NT2/D1 (cell line): ENCODE results near the gene CREBL2.
"Not testable (repeated sequence)": the region's sequence is repeated elsewhere in the genome, so short reads cannot be mapped to it uniquely, and the experiment has no call there.

ENCODE experiments used
- DNase-seq: peaks from one replicate; pipeline ENCODE4 v3.0.0-alpha.2; 2011; ENCODE audit warnings: low read depth, low spot score
- H3K27me3 ChIP-seq: 2 replicates; pipeline ENCODE4 v1.6.0; 2011; ENCODE audit warnings: mild to moderate bottlenecking; ENCODE audit not compliant: insufficient read length, insufficient read depth
- H3K36me3 ChIP-seq: 2 replicates; pipeline ENCODE4 v1.6.1; 2011; ENCODE audit warnings: mild to moderate bottlenecking, low read length, mixed read lengths; ENCODE audit not compliant: insufficient read depth, insufficient read length
- H3K4me1 ChIP-seq: 2 replicates; pipeline ENCODE4 v1.5.1; 2011; ENCODE audit not compliant: insufficient read depth, insufficient read length
- H3K4me3 ChIP-seq: 2 replicates; pipeline ENCODE4 v1.5.1; 2011; ENCODE audit warnings: low read depth; ENCODE audit not compliant: insufficient read length
- H3K9ac ChIP-seq: 2 replicates; pipeline ENCODE4 v1.6.0; 2011; ENCODE audit warnings: low read depth; ENCODE audit not compliant: insufficient read length
- H3K9me3 ChIP-seq: 2 replicates; pipeline ENCODE4 v1.5.1; 2011; ENCODE audit warnings: mild to moderate bottlenecking, low read length; ENCODE audit not compliant: insufficient read depth
- SUZ12 ChIP-seq: IDR thresholded peaks from 2 replicates; pipeline ENCODE4 v1.6.1; 2011; ENCODE audit not compliant: insufficient read length, insufficient read depth; ENCODE audit errors: extremely low read depth
- YY1 ChIP-seq: IDR thresholded peaks from 2 replicates; pipeline ENCODE4 v1.6.1; 2011; ENCODE audit not compliant: insufficient read length, insufficient read depth
- ZNF274 ChIP-seq: IDR thresholded peaks from 2 replicates; pipeline ENCODE4 v1.6.1; 2011; ENCODE audit warnings: mild to moderate bottlenecking, low read depth, low read length

The CREBL2 gene

DNA sequence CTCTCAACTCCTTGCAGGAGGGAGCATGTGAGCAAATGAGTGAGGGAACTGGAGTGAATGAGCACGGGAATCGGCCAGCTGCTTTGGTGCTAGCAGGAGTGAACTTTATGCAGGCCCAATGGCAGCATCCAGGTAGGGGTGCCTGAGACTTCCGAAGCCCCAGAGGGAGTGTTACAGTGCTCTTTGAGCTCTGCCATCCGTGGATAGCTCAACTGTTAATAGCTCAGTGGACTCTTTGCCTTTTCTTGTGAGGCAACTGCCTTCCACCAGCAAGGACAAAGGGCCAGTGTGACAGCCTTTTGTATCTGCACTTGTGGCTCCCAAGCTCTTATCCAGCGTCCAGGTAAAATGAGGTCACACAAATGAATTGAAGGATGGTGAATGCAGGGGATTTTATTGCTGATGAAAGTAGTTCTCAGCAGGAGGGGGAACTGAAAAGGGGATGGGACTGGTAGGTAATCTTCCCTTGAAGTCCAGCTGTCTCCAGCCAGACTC, 12.9 kb downstream of the CREBL2 start:
- H3K9ac ChIP-seq: no peak overlapping the region
- DNase-seq: no peak
- TF ChIP-seq ZNF274: no peak
- no peak for TF ChIP-seq SUZ12
- TF ChIP-seq YY1: no peak
- no peaks in the 10 kb centered on the region for H3K36me3 ChIP-seq
- H3K9me3 ChIP-seq: peaks cover 12% of the 10 kb centered on the region
- no peaks in the 10 kb centered on the region for H3K27me3 ChIP-seq
- H3K4me1 ChIP-seq: no peaks in the 10 kb centered on the region
- no peak overlapping the region for H3K4me3 ChIP-seq

DNA sequence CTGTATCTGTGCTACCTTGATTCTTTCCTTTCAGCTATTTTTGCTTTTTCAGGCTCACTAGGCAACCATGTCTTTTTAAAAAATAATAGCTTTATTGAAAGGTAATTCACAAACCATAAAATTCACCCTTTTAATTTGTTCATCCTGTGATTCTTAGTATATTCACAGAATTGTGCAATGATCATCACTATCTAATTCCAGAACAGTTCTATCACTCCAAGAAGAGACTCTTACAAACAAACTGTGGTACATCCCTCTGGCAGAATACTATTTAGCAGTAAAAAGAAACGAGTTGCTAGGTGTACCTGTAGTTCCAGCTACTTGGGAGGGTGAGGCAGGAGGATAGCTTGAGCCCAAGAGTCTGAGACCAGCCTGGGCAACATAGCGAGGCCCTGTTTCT, 14.8 kb downstream of the CREBL2 start:
- H3K4me3 ChIP-seq: no peak overlapping the region
- TF ChIP-seq SUZ12 (no peak), ZNF274 (no peak), YY1 (no peak)
- H3K27me3 ChIP-seq: no peaks in the 10 kb centered on the region
- no peak for DNase-seq
- peaks cover 10% of the 10 kb centered on the region for H3K9me3 ChIP-seq
- no peak overlapping the region for H3K9ac ChIP-seq
- H3K4me1 ChIP-seq: no peaks in the 10 kb centered on the region
- no peaks in the 10 kb centered on the region for H3K36me3 ChIP-seq

- no peak for TF ChIP-seq YY1
- Histone ChIP-seq H3K36me3 (no peaks in the 10 kb centered on the region), H3K4me1 (no peaks in the 10 kb centered on the region), H3K4me3 (no peak overlapping the region), H3K9me3 (peaks cover 10% of the 10 kb centered on the region), H3K9ac (no peak overlapping the region), H3K27me3 (no peaks in the 10 kb centered on the region)
- DNase-seq: no peak
Observed at GRCh38 chr12:12627308-12627827, 15.7 kb downstream of the CREBL2 start.

- Histone ChIP-seq H3K4me3 (no peak overlapping the region), H3K9ac (no peak overlapping the region), H3K4me1 (no peaks in the 10 kb centered on the region), H3K36me3 (no peaks in the 10 kb centered on the region), H3K9me3 (peaks cover 10% of the 10 kb centered on the region), H3K27me3 (no peaks in the 10 kb centered on the region)
- TF ChIP-seq SUZ12 (no peak), ZNF274 (no peak), YY1 (no peak)
- no peak for DNase-seq
Observed at GRCh38 chr12:12628013-12628412, 16.3 kb downstream of the CREBL2 start.

- TF ChIP-seq ZNF274: no peak
- TF ChIP-seq SUZ12: no peak
- TF ChIP-seq YY1: no peak
- no peaks in the 10 kb centered on the region for H3K27me3 ChIP-seq
- no peaks in the 10 kb centered on the region for H3K4me1 ChIP-seq
- no peaks in the 10 kb centered on the region for H3K9me3 ChIP-seq
- no peak overlapping the region for H3K4me3 ChIP-seq
- peaks cover 8% of the 10 kb centered on the region for H3K36me3 ChIP-seq
- no peak overlapping the region for H3K9ac ChIP-seq
- DNase-seq: no peak
Observed at GRCh38 chr12:12630850-12631249, 19.2 kb downstream of the CREBL2 start.

DNA sequence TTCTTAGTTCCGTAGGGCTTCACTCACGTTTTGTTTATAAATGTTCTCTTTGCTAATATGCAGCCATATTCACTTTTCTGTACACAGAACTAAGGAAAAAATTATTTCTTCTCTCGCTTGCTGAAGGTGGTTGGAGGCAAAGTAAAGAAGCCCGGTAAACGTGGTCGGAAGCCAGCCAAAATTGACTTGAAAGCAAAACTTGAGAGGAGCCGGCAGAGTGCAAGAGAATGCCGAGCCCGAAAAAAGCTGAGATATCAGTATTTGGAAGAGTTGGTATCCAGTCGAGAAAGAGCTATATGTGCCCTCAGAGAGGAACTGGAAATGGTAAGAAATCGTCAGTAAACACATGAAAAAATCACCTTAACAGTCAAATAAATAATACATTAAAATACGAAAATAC, 24.0 kb downstream of the CREBL2 start:
- peaks cover 37% of the 10 kb centered on the region for H3K36me3 ChIP-seq
- H3K9me3 ChIP-seq: peaks cover 24% of the 10 kb centered on the region
- no peaks in the 10 kb centered on the region for H3K4me1 ChIP-seq
- no peaks in the 10 kb centered on the region for H3K27me3 ChIP-seq
- no peak overlapping the region for H3K4me3 ChIP-seq
- no peak overlapping the region for H3K9ac ChIP-seq
- TF ChIP-seq ZNF274: no peak
- no peak for TF ChIP-seq SUZ12
- no peak for DNase-seq

- Histone ChIP-seq H3K9me3 (peaks cover 27% of the 10 kb centered on the region), H3K27me3 (no peaks in the 10 kb centered on the region), H3K9ac (no peak overlapping the region), H3K4me3 (no peak overlapping the region), H3K36me3 (peaks cover 37% of the 10 kb centered on the region), H3K4me1 (no peaks in the 10 kb centered on the region)
- no peak for TF ChIP-seq ZNF274
- no peak for TF ChIP-seq YY1
- TF ChIP-seq SUZ12: no peak
- DNase-seq: no peak
Observed at GRCh38 chr12:12636641-12637040, 25.0 kb downstream of the CREBL2 start.

DNA sequence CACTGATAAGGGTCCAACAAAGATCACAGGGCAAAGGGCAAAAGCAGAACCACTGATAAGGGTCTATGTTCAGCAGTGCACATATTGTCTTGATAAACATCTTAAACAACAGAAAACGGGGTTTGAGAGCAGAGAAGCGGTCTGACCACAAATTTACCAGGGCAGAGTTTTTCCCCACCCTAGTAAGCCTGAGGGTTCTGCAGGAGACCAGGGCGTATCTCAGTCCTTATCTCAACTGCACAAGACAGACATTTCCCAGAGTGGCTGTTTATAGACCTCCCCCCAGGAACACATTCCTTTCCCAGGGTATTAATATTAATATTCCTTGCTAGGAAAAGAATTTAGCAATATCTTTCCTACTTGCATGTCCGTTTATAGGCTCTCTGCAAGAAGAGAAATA, 28.3 kb downstream of the CREBL2 start:
- H3K9ac ChIP-seq, H3K4me3 ChIP-seq, H3K27me3 ChIP-seq, H3K4me1 ChIP-seq, DNase-seq: not testable (repeated sequence)
- peaks cover 43% of the 10 kb centered on the region for H3K36me3 ChIP-seq
- H3K9me3 ChIP-seq: peaks cover 31% of the 10 kb centered on the region
